NCI-H2171 (cell line): ENCODE data around the gene SOAT2.
A peak's percentile ranks its signal among the peaks of the same experiment; 100 is the strongest.
"Not testable (repeated sequence)": the region's sequence is repeated elsewhere in the genome, so short reads cannot be mapped to it uniquely, and the experiment has no call there.

ENCODE experiments used
- DNase-seq: peaks from one replicate; lab custom pipeline; 2025; lab: John Stamatoyannopoulos, UW

SOAT2 gene

DNA sequence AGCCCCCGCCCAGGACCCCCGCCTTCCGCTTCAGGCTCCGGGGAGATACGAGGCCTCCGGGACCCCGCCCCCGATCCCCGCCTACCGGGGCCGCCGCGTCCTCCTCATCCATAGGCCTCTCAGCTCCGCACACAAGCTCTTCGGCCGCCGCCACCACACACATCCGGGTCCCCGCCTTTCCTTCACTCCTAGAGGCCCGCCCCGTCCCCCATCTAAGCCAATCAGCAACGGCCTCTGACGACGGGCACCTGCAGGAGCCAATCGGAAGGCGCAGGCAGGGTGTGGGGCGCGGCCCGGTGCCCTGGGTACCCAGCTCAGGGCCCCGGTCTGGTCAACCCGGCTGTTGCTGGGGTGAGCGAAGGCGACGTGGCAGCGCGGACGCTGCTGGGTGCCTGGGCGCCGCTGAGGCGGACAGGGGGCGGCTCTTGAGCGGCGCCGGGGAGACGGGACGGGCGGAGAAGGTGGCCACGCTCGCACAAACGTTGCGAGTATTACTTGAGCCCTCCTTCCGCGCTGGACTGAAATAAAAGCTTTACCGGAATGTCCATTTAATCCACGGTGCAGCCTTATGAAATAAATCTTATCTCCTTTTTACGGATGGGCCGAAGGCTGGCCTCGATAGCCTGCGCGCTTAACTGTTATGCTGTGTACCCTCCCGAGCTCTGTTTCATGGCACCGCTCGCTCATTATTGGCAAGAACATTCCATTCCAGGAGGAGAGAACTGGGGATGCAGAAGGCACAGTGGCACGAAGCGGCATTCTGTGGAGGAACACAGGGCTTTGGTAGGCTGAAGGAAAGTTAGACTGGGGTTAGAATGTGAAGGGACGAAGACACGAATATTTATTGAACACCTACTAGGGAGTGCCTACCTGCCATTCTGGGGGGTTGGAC, 23.8 kb upstream of the SOAT2 start, which contains the start of gene SPRYD3:
Gene SPRYD3, minus strand, starts transcription at position 165 of the 892 bp plus-strand sequence. Its CDS starts 57 bp downstream, at position 108.
- peak; percentile 95 for DNase-seq

- DNase-seq: no peak
These were observed 20.6 kb upstream of the SOAT2 start for GRCh38 chr12:53082637-53083175.

- DNase-seq: no peak
These were observed 16.9 kb upstream of the SOAT2 start for GRCh38 chr12:53086361-53086760.

DNA sequence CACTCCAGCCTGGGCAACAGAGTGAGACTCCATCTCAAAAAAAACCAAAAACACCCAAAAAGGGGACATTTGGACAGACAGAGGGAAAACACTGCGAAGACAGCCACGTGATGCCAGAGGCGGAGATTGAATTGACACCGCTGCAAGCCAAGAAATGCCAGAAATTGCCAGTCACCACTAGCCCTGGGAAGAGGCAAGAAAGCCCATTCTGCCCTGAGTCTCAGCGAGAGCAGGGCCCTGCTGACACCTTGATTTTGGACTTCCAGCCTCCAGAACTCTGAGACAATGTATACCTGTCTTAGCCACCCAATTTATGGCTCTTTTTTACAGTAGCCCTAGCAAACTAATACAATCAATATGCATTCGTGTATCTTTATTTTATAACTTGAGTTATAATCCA, 13.2 kb upstream of the SOAT2 start:
- no peak for DNase-seq

DNA sequence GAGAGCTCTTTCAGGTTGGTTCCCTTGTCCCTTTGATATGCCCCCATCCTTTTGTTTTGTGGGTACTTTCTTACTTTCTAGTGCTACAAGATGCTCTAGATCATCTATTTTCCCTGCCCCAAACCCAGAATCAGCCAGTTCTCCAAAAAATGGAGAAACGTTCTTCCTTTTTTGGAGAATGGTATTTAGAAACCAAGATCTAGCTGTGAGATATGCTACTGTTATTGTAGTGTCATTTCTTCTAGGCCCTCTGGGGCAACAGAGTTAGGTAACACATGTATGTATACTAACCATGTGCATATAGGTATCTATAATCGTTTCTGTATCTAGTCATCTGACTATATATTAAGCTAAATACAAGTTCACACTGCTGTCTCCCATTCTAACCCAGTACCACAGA, 12.7 kb upstream of the SOAT2 start:
- no peak for DNase-seq

DNA sequence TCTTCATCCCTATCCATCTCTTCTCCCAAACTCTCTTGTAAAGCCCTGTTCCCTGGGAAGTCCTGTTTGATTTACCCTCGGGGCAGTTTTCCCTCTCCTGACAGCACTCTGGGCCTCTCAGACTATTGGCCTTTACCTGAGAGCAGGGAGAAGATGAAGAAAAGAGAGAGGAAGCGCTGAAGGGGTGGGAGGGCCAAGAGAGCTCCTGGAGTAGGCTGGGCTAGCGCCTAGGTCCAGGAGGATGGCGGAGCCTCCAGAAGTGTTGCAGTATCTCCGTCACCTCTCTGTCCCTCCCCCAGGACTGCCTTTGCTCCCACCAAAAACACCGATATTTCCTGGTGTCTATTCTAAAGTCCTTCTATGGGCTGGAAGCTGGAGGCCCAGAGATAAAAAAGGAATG, 11.5 kb upstream of the SOAT2 start:
- no peak for DNase-seq

DNA sequence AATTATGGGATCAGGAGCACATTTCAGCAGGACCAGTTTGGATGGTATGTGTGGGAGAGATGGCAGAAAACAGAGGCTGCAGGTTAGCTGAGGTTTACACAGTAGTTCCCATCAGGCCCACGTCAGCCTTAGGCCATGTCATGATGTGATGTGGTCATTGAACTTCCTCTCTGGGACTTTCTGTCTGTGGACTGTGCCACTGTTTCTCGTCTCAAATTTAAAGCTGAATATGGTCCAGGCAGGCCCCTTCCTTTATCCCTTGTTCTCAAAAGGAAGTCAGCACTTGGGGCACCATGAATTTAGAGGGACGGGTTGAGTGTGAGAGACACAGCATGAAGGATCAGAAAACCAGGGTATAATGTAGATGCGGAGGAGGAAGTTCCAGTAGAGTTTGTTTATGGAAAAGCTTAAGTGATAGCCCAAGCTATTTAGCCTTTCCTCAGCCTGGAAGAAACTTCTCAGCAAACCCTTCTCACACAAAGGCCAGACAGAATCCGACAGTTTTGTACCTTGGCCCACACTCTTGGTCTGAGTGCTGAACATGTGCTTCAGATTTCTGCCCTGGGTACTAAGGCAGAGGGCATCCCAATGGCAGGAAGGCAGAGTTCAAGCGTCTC, 9.4 kb upstream of the SOAT2 start:
- DNase-seq: no peak

DNA sequence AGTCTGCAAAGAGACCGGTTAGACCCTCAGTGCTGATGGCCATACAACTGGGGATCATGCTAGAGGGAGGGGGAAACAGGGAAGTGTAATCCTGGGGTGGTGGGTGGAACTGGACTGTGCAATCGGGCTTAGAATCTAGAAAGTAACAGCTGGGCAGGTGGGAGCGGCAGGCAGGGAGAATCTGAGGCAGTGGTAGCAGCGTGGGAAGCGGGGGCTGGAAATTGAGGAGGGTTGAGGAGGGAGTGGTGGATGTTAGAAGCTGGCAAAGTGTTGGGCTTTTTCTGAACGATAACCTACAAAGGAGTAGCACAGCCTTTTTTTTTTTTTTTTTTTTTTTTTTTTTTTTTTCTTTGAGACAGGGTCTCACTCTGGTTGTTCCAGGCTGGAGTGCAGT, 8.9 kb upstream of the SOAT2 start:
- DNase-seq: no peak

- not testable (repeated sequence) for DNase-seq
These were observed 8.3 kb upstream of the SOAT2 start for GRCh38 chr12:53094796-53095595.

GRCh38 chr12:53095596-53095895, 7.7 kb upstream of the SOAT2 start:
- DNase-seq: not testable (repeated sequence)

GRCh38 chr12:53096089-53096741, 7.1 kb upstream of the SOAT2 start:
- DNase-seq: no peak

DNA sequence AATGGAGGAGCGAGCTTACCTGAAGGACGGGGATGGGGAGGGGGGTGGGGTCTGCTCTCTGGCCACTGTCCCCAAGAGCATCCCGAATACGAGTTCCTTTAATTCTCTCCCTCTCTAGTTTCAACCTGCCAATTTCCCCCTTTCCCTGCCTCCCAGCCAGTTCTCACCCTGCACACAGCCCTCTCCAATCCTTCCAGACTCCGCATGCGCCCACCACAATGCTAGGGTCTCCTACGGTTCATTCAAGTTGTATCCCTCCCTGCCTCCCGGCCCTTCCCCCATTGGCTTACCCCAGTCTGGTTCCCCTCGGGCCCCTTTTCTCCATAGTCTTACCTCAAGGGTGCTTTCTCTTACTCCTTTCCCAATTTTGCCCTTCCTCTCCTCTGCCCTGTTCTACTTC, 6.5 kb upstream of the SOAT2 start:
- DNase-seq: no peak

DNA sequence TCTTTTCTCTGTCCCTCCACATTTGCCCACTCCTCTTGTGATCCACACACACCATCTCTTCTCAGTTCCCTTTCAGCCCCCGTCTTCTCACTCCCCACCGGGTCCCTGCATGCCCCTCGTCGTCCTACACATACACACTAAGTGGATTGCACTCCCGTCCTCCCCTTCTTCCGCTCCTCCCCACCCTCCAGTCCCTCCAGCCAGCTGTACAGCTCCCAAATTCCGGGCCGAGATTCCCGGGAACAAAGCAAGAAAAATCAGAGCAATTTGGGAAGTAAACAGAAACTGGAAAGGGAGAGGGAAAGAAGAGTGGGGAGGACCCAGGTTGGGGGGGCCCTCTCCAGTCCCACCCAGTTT, 6.1 kb upstream of the SOAT2 start:
- no peak for DNase-seq

- DNase-seq: peak; percentile 46
These were observed 5.5 kb upstream of the SOAT2 start, which contains the start of gene IGFBP6 for GRCh38 chr12:53097564-53098353. TSS of gene IGFBP6 (plus strand) at chr12:53097667. CDS start at chr12:53097718, 51 bp downstream.

DNA sequence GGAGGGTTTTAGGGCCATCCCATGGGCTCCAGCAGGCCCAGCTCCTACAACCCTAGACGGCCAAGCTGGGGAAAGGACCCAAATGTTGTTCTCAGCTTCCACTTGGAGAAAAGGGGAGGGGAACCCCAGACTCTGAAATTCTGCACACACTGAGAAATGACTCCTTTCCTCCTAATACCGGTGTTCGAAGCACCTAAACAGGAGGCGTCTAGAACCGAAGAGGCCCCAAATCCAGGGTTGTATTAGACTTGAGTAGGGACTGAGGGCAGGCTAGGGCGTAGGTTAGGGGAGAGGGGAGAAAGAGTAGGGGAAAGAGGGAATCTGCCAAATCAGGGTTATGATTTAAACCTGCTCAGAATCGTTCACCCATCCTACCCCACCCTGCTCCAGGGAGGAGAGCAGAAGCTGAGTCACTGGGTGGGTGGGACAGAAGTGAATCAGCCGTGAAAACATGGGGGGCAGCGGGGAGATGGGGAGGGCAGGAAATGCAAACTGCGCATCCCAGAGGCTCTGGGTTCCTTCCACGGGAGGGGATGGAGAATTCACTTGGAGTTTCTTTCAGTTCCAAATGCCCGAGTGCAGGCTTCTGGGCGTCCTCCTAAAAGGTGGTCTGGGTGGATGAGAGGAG, 4.8 kb upstream of the SOAT2 start:
- DNase-seq: no peak

DNA sequence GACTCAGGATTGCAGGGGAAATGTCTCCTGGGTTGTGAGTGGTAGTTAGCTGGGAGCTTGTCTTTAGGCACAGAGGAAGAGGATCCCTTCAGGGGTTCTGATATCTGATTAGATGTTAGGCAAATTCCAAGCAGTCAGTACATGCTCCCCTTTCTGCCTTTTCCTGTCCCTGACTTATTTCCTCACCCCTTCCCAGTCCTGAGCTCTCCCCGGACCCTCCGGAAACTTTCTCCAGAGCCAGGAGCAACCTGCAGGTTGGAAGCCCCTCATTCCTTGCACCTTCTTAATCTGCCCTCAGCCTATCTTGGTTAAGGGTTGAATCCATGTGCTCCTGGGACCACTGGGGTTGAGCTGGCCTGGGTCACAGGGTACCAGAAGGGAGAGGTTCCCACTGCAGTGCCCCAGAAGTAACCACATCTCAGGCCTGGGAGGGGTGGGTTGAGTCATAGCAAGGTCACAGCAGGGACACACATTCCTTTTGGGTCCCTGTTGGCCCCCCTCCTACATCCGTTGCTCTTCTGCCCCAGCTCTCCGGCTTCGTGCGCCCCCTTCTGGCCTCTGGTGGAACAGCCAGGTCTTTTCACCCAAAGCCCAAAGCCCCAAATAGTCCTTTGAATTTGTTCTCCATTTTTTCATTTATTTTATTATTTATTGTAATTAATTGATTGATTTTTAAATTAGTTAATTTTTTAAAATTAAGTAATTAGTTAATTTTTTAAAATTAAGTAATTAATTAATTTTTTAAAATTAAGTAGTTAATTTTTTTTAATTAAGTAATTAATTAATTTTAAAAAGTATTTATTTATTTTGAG, 4.0 kb upstream of the SOAT2 start:
- DNase-seq: peak; percentile 33

DNA sequence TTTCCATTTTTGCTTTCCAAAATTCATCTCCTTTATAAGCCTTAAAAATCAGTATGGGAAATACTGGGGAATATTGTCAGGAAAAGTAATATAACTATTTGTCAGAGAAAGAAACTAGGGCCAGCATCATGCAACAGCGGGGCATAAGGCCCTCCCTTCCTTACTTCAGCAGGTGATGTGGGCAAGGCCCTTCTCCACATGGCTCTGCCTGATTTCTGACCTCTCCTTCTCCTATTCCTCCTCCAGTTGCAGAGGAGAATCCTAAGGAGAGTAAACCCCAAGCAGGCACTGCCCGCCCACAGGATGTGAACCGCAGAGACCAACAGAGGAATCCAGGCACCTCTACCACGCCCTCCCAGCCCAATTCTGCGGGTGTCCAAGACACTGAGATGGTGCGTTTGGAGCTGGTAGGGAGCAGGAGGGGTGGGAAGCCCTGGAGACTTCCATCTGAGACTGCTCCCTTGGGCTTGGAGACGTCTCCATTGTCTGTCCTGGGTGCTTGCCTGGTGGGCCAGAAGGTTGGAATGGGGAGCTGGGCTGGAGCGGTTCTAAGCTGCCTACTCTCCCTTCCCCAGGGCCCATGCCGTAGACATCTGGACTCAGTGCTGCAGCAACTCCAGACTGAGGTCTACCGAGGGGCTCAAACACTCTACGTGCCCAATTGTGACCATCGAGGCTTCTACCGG, 2.7 kb upstream of the SOAT2 start:
- DNase-seq: no peak

- DNase-seq: no peak
These were observed 2.0 kb upstream of the SOAT2 start for GRCh38 chr12:53101266-53101665.
